Trophoblast cell (in vitro differentiated cells and primary cell): ENCODE results near the gene DNAH3.
"Not testable (repeated sequence)": the region's sequence is repeated elsewhere in the genome, so short reads cannot be mapped to it uniquely, and the experiment has no call there.

Experiments used
- DNase-seq, 2 donors: peaks; one replicate each; pipeline ENCODE4 v3.0.0-alpha.2; 2016
- H2AFZ ChIP-seq: 2 replicates; pipeline ENCODE4 v1.6.1; 2013; ENCODE audit warnings: low read length, moderate library complexity, mild to moderate bottlenecking; ENCODE audit not compliant: insufficient read depth, poor library complexity
- H2AK5ac ChIP-seq: 2 replicates; pipeline ENCODE4 v1.6.1; 2013; ENCODE audit warnings: mild to moderate bottlenecking, low read length
- H2BK120ac ChIP-seq: 2 replicates; pipeline ENCODE4 v1.6.1; 2013; ENCODE audit warnings: low read length, mild to moderate bottlenecking, moderate library complexity; ENCODE audit not compliant: insufficient read depth, poor library complexity
- H2BK12ac ChIP-seq: 2 replicates; pipeline ENCODE4 v1.6.1; 2013; ENCODE audit warnings: mild to moderate bottlenecking, low read length, moderate library complexity
- H2BK5ac ChIP-seq: 2 replicates; pipeline ENCODE4 v1.6.1; 2013; ENCODE audit warnings: low read length, low read depth, moderate library complexity, mild to moderate bottlenecking; ENCODE audit not compliant: poor library complexity
- H3K14ac ChIP-seq: 2 replicates; pipeline ENCODE4 v1.6.1; 2013; ENCODE audit warnings: mild to moderate bottlenecking, low read length
- H3K18ac ChIP-seq: 2 replicates; pipeline ENCODE4 v1.6.1; 2013; ENCODE audit warnings: mild to moderate bottlenecking, low read length
- H3K23ac ChIP-seq: 2 replicates; pipeline ENCODE4 v1.6.1; 2013; ENCODE audit warnings: low read length
- H3K27ac ChIP-seq: 2 replicates; pipeline ENCODE4 v1.5.1; 2013; ENCODE audit warnings: low read depth, mild to moderate bottlenecking, inconsistent platforms, low read length, moderate library complexity
- H3K27me3 ChIP-seq: 2 replicates; pipeline ENCODE4 v1.6.1; 2013; ENCODE audit warnings: inconsistent platforms, mild to moderate bottlenecking, low read length, moderate library complexity; ENCODE audit not compliant: insufficient read depth
- H3K36me3 ChIP-seq, 2 experiments: 1 replicate in 1 of 2; 2 replicates in 1 of 2; pipeline ENCODE4 v1.6.1; 2013; ENCODE audit warnings: low read length in 2 of 2, mild to moderate bottlenecking in 2 of 2, moderate library complexity in 1 of 2; ENCODE audit not compliant: insufficient read depth in 2 of 2, control insufficient read depth in 1 of 2
- H3K4ac ChIP-seq: 2 replicates; pipeline ENCODE4 v1.6.1; 2013; ENCODE audit warnings: low read depth, mild to moderate bottlenecking, low read length, moderate library complexity
- H3K4me1 ChIP-seq, 2 experiments: 1 replicate in 1 of 2; 2 replicates in 1 of 2; pipeline ENCODE4 v1.6.1; 2013; ENCODE audit warnings: low read length in 2 of 2, mild to moderate bottlenecking in 2 of 2, moderate library complexity in 1 of 2; ENCODE audit not compliant: insufficient read depth in 2 of 2, control insufficient read depth in 1 of 2
- H3K4me2 ChIP-seq: 2 replicates; pipeline ENCODE4 v1.6.1; 2013; ENCODE audit warnings: inconsistent platforms, mild to moderate bottlenecking, low read length, moderate library complexity
- H3K4me3 ChIP-seq: 2 replicates; pipeline ENCODE4 v1.5.1; 2013; ENCODE audit warnings: mild to moderate bottlenecking, low read depth, low read length, inconsistent platforms
- H3K79me1 ChIP-seq: one replicate; pipeline ENCODE4 v1.6.1; 2013; ENCODE audit warnings: low read length
- H3K79me2 ChIP-seq: 2 replicates; pipeline ENCODE4 v1.6.1; 2013; ENCODE audit warnings: low read length, mild to moderate bottlenecking; ENCODE audit not compliant: control insufficient read depth, insufficient read depth, poor library complexity
- H3K9ac ChIP-seq: 2 replicates; pipeline ENCODE4 v1.6.1; 2013; ENCODE audit warnings: mild to moderate bottlenecking, low read length
- H3K9me3 ChIP-seq: 2 replicates; pipeline ENCODE4 v1.6.1; 2013; ENCODE audit warnings: low read depth, mild to moderate bottlenecking, control low read depth, inconsistent platforms, low read length; ENCODE audit not compliant: insufficient read depth
- H4K12ac ChIP-seq: 2 replicates; pipeline ENCODE4 v1.6.1; 2013; ENCODE audit warnings: low read depth, mild to moderate bottlenecking, low read length, moderate library complexity
- H4K8ac ChIP-seq: 2 replicates; pipeline ENCODE4 v1.6.1; 2013; ENCODE audit warnings: low read depth, mild to moderate bottlenecking, low read length, moderate library complexity
- H4K91ac ChIP-seq: one replicate; pipeline ENCODE4 v1.6.1; 2013; ENCODE audit warnings: low read depth, mild to moderate bottlenecking, low read length, moderate library complexity
- WGBS: extraction: QIAGEN DNeasy Blood & Tissue Kit; methylation state at CpG from one replicate; pipeline ENCODE4 v1.1.7; 2013; ENCODE audit warnings: missing lambda C conversion rate; ENCODE audit not compliant: insufficient read length, insufficient coverage; ENCODE audit errors: extremely low coverage; 5-methylcytosine and 5-hydroxymethylcytosine counted together

Gene DNAH3

GRCh38 chr16:20987049-20987448, 163.6 kb downstream of the DNAH3 start:
- Histone ChIP-seq H3K9ac (no peak overlapping the region), H3K36me3 (no peaks in the 10 kb centered on the region), H2AK5ac (no peak overlapping the region), H2BK12ac (no peak overlapping the region), H3K27ac (no peak overlapping the region), H3K79me2 (no peaks in the 10 kb centered on the region), H3K14ac (no peak overlapping the region), H2AFZ (no peak overlapping the region), H3K79me1 (no peaks in the 10 kb centered on the region), H3K4me3 (no peak overlapping the region), H4K91ac (no peak overlapping the region), H4K12ac (no peak overlapping the region), H3K9me3 (no peaks in the 10 kb centered on the region), H3K4me2 (no peak overlapping the region), H4K8ac (no peak overlapping the region), H3K4me1 (no peaks in the 10 kb centered on the region), H2BK120ac (no peak overlapping the region), H2BK5ac (no peak overlapping the region), H3K27me3 (no peaks in the 10 kb centered on the region), H3K18ac (no peak overlapping the region), H3K23ac (no peak overlapping the region), H3K4ac (no peak overlapping the region)
- no CpG with 5 or more reads among the region's 5 CpGs for WGBS
- no peak for DNase-seq

DNA sequence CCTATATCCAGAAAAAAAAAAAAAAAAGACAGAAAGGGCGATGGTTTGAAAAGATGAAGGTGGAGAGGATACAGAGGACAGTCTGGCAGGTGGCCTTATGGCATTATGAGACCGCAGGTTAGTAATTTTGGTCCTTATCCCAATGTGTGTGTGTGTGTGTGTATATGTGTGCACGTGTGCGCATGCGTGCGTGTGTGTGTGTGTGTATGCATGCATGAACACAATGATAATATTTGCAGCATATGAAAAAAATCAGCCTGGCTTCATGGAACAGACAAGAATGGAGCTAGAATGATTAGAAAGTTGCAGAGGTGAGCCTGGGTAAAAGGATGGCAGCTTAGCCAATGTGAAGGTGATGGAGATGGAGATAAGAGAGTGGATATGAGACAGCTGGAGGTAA, 166.6 kb downstream of the DNAH3 start:
- H2BK12ac ChIP-seq = no peak overlapping the region
- H3K27me3 ChIP-seq = no peaks in the 10 kb centered on the region
- H4K12ac ChIP-seq = no peak overlapping the region
- no peak overlapping the region for H4K91ac ChIP-seq
- no peaks in the 10 kb centered on the region for H3K9me3 ChIP-seq
- H3K27ac ChIP-seq = no peak overlapping the region
- H2AK5ac ChIP-seq = no peak overlapping the region
- no peaks in the 10 kb centered on the region for H3K4me1 ChIP-seq
- H3K23ac ChIP-seq = no peak overlapping the region
- H3K79me1 ChIP-seq = no peaks in the 10 kb centered on the region
- no peak for DNase-seq
- no peak overlapping the region for H2AFZ ChIP-seq
- no peak overlapping the region for H3K9ac ChIP-seq
- no peak overlapping the region for H3K4me2 ChIP-seq
- H3K4me3 ChIP-seq = no peak overlapping the region
- no peak overlapping the region for H3K18ac ChIP-seq
- H2BK5ac ChIP-seq = no peak overlapping the region
- no peak overlapping the region for H2BK120ac ChIP-seq
- no peak overlapping the region for H3K14ac ChIP-seq
- no peaks in the 10 kb centered on the region for H3K36me3 ChIP-seq
- no CpG with 5 or more reads among the region's 6 CpGs for WGBS
- H3K79me2 ChIP-seq = no peaks in the 10 kb centered on the region
- H3K4ac ChIP-seq = no peak overlapping the region
- no peak overlapping the region for H4K8ac ChIP-seq

GRCh38 chr16:20976576-20976975, 174.1 kb downstream of the DNAH3 start:
- Histone ChIP-seq H3K18ac (no peak overlapping the region), H3K79me2 (no peaks in the 10 kb centered on the region), H3K4me2 (no peak overlapping the region), H4K8ac (no peak overlapping the region), H3K23ac (no peak overlapping the region), H2AK5ac (no peak overlapping the region), H2BK120ac (no peak overlapping the region), H2AFZ (no peak overlapping the region), H3K9ac (no peak overlapping the region), H3K4ac (no peak overlapping the region), H2BK12ac (no peak overlapping the region), H3K27ac (no peak overlapping the region), H3K4me3 (no peak overlapping the region), H4K91ac (no peak overlapping the region), H3K14ac (no peak overlapping the region), H4K12ac (no peak overlapping the region), H3K36me3 (no peaks in the 10 kb centered on the region), H3K79me1 (no peaks in the 10 kb centered on the region), H3K4me1 (no peaks in the 10 kb centered on the region), H3K27me3 (no peaks in the 10 kb centered on the region), H2BK5ac (no peak overlapping the region), H3K9me3 (no peaks in the 10 kb centered on the region)
- DNase-seq = no peak
- no CpG with 5 or more reads among the region's 4 CpGs for WGBS

GRCh38 chr16:20973201-20973600, 177.4 kb downstream of the DNAH3 start:
- H3K79me2 ChIP-seq, H2BK5ac ChIP-seq, H2AK5ac ChIP-seq, H2AFZ ChIP-seq, H3K4me3 ChIP-seq, H4K8ac ChIP-seq, H3K18ac ChIP-seq, H3K79me1 ChIP-seq, H3K4ac ChIP-seq, H3K4me1 ChIP-seq, H3K4me2 ChIP-seq, H3K14ac ChIP-seq, H2BK120ac ChIP-seq, H2BK12ac ChIP-seq, DNase-seq, H3K23ac ChIP-seq, H3K9me3 ChIP-seq, H3K27ac ChIP-seq, H3K36me3 ChIP-seq, H3K9ac ChIP-seq, H4K12ac ChIP-seq, H4K91ac ChIP-seq, H3K27me3 ChIP-seq: not testable (repeated sequence)
- WGBS = no CpG with 5 or more reads among the region's 4 CpGs
